NCI-H524 treated with DMSO at 0.1 percent for 48 hours (cell line): ENCODE results near the gene CSF1R.

Experiments
- DNase-seq: peaks from one replicate; lab custom pipeline; 2025; lab: John Stamatoyannopoulos, UW

The CSF1R gene

GRCh38 chr5:150120617-150121447 lies 34.5 kb upstream of the CSF1R start:
- no peak for DNase-seq

- no peak for DNase-seq
Observed at GRCh38 chr5:150120062-150120441, 33.7 kb upstream of the CSF1R start.

- no peak for DNase-seq
Observed at GRCh38 chr5:150119421-150120061, 33.2 kb upstream of the CSF1R start.

- DNase-seq, result no peak
Observed at GRCh38 chr5:150118561-150119229, 32.3 kb upstream of the CSF1R start.

- DNase-seq, result no peak
Observed at GRCh38 chr5:150117945-150118560, 31.7 kb upstream of the CSF1R start.

- no peak for DNase-seq
Observed at GRCh38 chr5:150116667-150117400, 30.5 kb upstream of the CSF1R start.

GRCh38 chr5:150114773-150115408 lies 28.5 kb upstream of the CSF1R start:
- DNase-seq, result no peak

GRCh38 chr5:150114102-150114641 lies 27.8 kb upstream of the CSF1R start:
- DNase-seq, result no peak

GRCh38 chr5:150113047-150113744 lies 26.8 kb upstream of the CSF1R start:
- no peak for DNase-seq

- no peak for DNase-seq
Observed at GRCh38 chr5:150112201-150113046, 26.1 kb upstream of the CSF1R start.

GRCh38 chr5:150111122-150111521 lies 24.8 kb upstream of the CSF1R start:
- DNase-seq, result no peak

GRCh38 chr5:150109921-150110320 lies 23.6 kb upstream of the CSF1R start:
- no peak for DNase-seq

- DNase-seq, result no peak
Observed at GRCh38 chr5:150108711-150109514, 22.6 kb upstream of the CSF1R start.

GRCh38 chr5:150107909-150108447 lies 21.6 kb upstream of the CSF1R start:
- DNase-seq, result no peak

- no peak for DNase-seq
Observed at GRCh38 chr5:150106674-150107426, 20.5 kb upstream of the CSF1R start.

GRCh38 chr5:150105928-150106615 lies 19.7 kb upstream of the CSF1R start:
- no peak for DNase-seq

GRCh38 chr5:150104550-150104870 lies 18.2 kb upstream of the CSF1R start:
- no peak for DNase-seq
